ENCODE results near the gene ARHGEF12.

ARHGEF12 gene

GRCh38 chr11:120386774-120387371 lies 50.7 kb downstream of the ARHGEF12 start:
- Mint-ChIP-seq H3K9me3 (no peaks in the 10 kb centered on the region), H3K27ac (ENCODE audit: low read depth) (no peak overlapping the region), H3K4me1 (peaks cover 7% of the 10 kb centered on the region), H3K4me3 (no peak overlapping the region), H3K36me3 (ENCODE audit: insufficient read depth) (no peaks in the 10 kb centered on the region), H3K27me3 (peaks cover 61% of the 10 kb centered on the region)
- ATAC-seq (replicated peaks; ENCODE audit: extremely low read depth, poor library complexity, severe bottlenecking) (no peak), DNase-seq (ENCODE audit: low spot score in 2 of 2) (no peak)

GRCh38 chr11:120388261-120388660 lies 52.0 kb downstream of the ARHGEF12 start:
- peaks cover 6% of the 10 kb centered on the region for H3K4me1 Mint-ChIP-seq
- H3K9me3 Mint-ChIP-seq, result no peaks in the 10 kb centered on the region
- DNase-seq (ENCODE audit: low spot score in 2 of 2), result no peak
- H3K4me3 Mint-ChIP-seq, result no peak overlapping the region
- no peak overlapping the region for H3K27ac Mint-ChIP-seq (ENCODE audit: low read depth)
- peaks cover 47% of the 10 kb centered on the region for H3K27me3 Mint-ChIP-seq
- no peak for ATAC-seq (replicated peaks; ENCODE audit: extremely low read depth, poor library complexity, severe bottlenecking)
- no peaks in the 10 kb centered on the region for H3K36me3 Mint-ChIP-seq (ENCODE audit: insufficient read depth)

GRCh38 chr11:120389693-120390584 lies 53.7 kb downstream of the ARHGEF12 start:
- H3K4me3 Mint-ChIP-seq, result no peak overlapping the region
- no peaks in the 10 kb centered on the region for H3K36me3 Mint-ChIP-seq (ENCODE audit: insufficient read depth)
- DNase-seq (ENCODE audit: low spot score in 2 of 2) (no peak), ATAC-seq (replicated peaks; ENCODE audit: extremely low read depth, poor library complexity, severe bottlenecking) (no peak)
- no peak overlapping the region for H3K27ac Mint-ChIP-seq (ENCODE audit: low read depth)
- no peaks in the 10 kb centered on the region for H3K9me3 Mint-ChIP-seq
- no peaks in the 10 kb centered on the region for H3K4me1 Mint-ChIP-seq
- H3K27me3 Mint-ChIP-seq, result peaks cover 41% of the 10 kb centered on the region

GRCh38 chr11:120390585-120390922 lies 54.3 kb downstream of the ARHGEF12 start:
- H3K36me3 Mint-ChIP-seq (ENCODE audit: insufficient read depth), result no peaks in the 10 kb centered on the region
- DNase-seq (ENCODE audit: low spot score in 2 of 2) (no peak), ATAC-seq (replicated peaks; ENCODE audit: extremely low read depth, poor library complexity, severe bottlenecking) (no peak)
- H3K9me3 Mint-ChIP-seq, result no peaks in the 10 kb centered on the region
- H3K4me3 Mint-ChIP-seq, result no peak overlapping the region
- no peak overlapping the region for H3K27ac Mint-ChIP-seq (ENCODE audit: low read depth)
- H3K4me1 Mint-ChIP-seq, result no peaks in the 10 kb centered on the region
- H3K27me3 Mint-ChIP-seq, result peaks cover 42% of the 10 kb centered on the region

GRCh38 chr11:120391292-120391691 lies 55.1 kb downstream of the ARHGEF12 start:
- ATAC-seq (replicated peaks; ENCODE audit: extremely low read depth, poor library complexity, severe bottlenecking) (no peak), DNase-seq (ENCODE audit: low spot score in 2 of 2) (no peak)
- no peaks in the 10 kb centered on the region for H3K4me1 Mint-ChIP-seq
- no peak overlapping the region for H3K4me3 Mint-ChIP-seq
- no peak overlapping the region for H3K27ac Mint-ChIP-seq (ENCODE audit: low read depth)
- no peaks in the 10 kb centered on the region for H3K9me3 Mint-ChIP-seq
- H3K36me3 Mint-ChIP-seq (ENCODE audit: insufficient read depth), result no peaks in the 10 kb centered on the region
- peaks cover 40% of the 10 kb centered on the region for H3K27me3 Mint-ChIP-seq

- H3K27me3 Mint-ChIP-seq, result peaks cover 40% of the 10 kb centered on the region
- ATAC-seq (replicated peaks; ENCODE audit: extremely low read depth, poor library complexity, severe bottlenecking) (no peak), DNase-seq (ENCODE audit: low spot score in 2 of 2) (no peak)
- H3K27ac Mint-ChIP-seq (ENCODE audit: low read depth), result no peak overlapping the region
- no peaks in the 10 kb centered on the region for H3K9me3 Mint-ChIP-seq
- no peak overlapping the region for H3K4me3 Mint-ChIP-seq
- H3K36me3 Mint-ChIP-seq (ENCODE audit: insufficient read depth), result no peaks in the 10 kb centered on the region
- no peaks in the 10 kb centered on the region for H3K4me1 Mint-ChIP-seq
Measured at GRCh38 chr11:120391854-120392253, 55.6 kb downstream of the ARHGEF12 start.

GRCh38 chr11:120392314-120392713 lies 56.1 kb downstream of the ARHGEF12 start:
- no peak overlapping the region for H3K27ac Mint-ChIP-seq (ENCODE audit: low read depth)
- peaks cover 40% of the 10 kb centered on the region for H3K27me3 Mint-ChIP-seq
- H3K36me3 Mint-ChIP-seq (ENCODE audit: insufficient read depth), result no peaks in the 10 kb centered on the region
- H3K4me3 Mint-ChIP-seq, result no peak overlapping the region
- no peaks in the 10 kb centered on the region for H3K4me1 Mint-ChIP-seq
- ATAC-seq (replicated peaks; ENCODE audit: extremely low read depth, poor library complexity, severe bottlenecking) (no peak), DNase-seq (ENCODE audit: low spot score in 2 of 2) (no peak)
- no peaks in the 10 kb centered on the region for H3K9me3 Mint-ChIP-seq

GRCh38 chr11:120392793-120393192 lies 56.6 kb downstream of the ARHGEF12 start:
- Mint-ChIP-seq H3K9me3 (no peaks in the 10 kb centered on the region), H3K27ac (ENCODE audit: low read depth) (no peak overlapping the region), H3K36me3 (ENCODE audit: insufficient read depth) (no peaks in the 10 kb centered on the region), H3K27me3 (peaks cover 40% of the 10 kb centered on the region), H3K4me3 (no peak overlapping the region), H3K4me1 (no peaks in the 10 kb centered on the region)
- DNase-seq (ENCODE audit: low spot score in 2 of 2), result no peak
- ATAC-seq (replicated peaks; ENCODE audit: extremely low read depth, poor library complexity, severe bottlenecking), result no peak

- no peak for DNase-seq (ENCODE audit: low spot score in 2 of 2)
- H3K9me3 Mint-ChIP-seq, result no peaks in the 10 kb centered on the region
- no peak overlapping the region for H3K4me3 Mint-ChIP-seq
- H3K4me1 Mint-ChIP-seq, result no peaks in the 10 kb centered on the region
- peaks cover 37% of the 10 kb centered on the region for H3K27me3 Mint-ChIP-seq
- H3K36me3 Mint-ChIP-seq (ENCODE audit: insufficient read depth), result no peaks in the 10 kb centered on the region
- no peak for ATAC-seq (replicated peaks; ENCODE audit: extremely low read depth, poor library complexity, severe bottlenecking)
- H3K27ac Mint-ChIP-seq (ENCODE audit: low read depth), result no peak overlapping the region
Measured at GRCh38 chr11:120394119-120394518, 57.9 kb downstream of the ARHGEF12 start.

- H3K36me3 Mint-ChIP-seq (ENCODE audit: insufficient read depth), result no peaks in the 10 kb centered on the region
- no peaks in the 10 kb centered on the region for H3K4me1 Mint-ChIP-seq
- no peak overlapping the region for H3K4me3 Mint-ChIP-seq
- no peaks in the 10 kb centered on the region for H3K9me3 Mint-ChIP-seq
- ATAC-seq (replicated peaks; ENCODE audit: extremely low read depth, poor library complexity, severe bottlenecking), result no peak
- peaks cover 21% of the 10 kb centered on the region for H3K27me3 Mint-ChIP-seq
- H3K27ac Mint-ChIP-seq (ENCODE audit: low read depth), result no peak overlapping the region
- DNase-seq (ENCODE audit: low spot score in 2 of 2), result no peak
Measured at GRCh38 chr11:120395778-120396177, 59.6 kb downstream of the ARHGEF12 start.

- Mint-ChIP-seq H3K4me1 (no peaks in the 10 kb centered on the region), H3K27ac (ENCODE audit: low read depth) (no peak overlapping the region), H3K36me3 (ENCODE audit: insufficient read depth) (no peaks in the 10 kb centered on the region), H3K27me3 (peaks cover 21% of the 10 kb centered on the region), H3K9me3 (no peaks in the 10 kb centered on the region), H3K4me3 (no peak overlapping the region)
- DNase-seq (ENCODE audit: low spot score in 2 of 2) (no peak), ATAC-seq (replicated peaks; ENCODE audit: extremely low read depth, poor library complexity, severe bottlenecking) (no peak)
Measured at GRCh38 chr11:120398132-120398531, 61.9 kb downstream of the ARHGEF12 start.

GRCh38 chr11:120399307-120399706 lies 63.1 kb downstream of the ARHGEF12 start:
- Mint-ChIP-seq H3K4me1 (no peaks in the 10 kb centered on the region), H3K27ac (ENCODE audit: low read depth) (no peak overlapping the region), H3K4me3 (no peak overlapping the region), H3K9me3 (no peaks in the 10 kb centered on the region), H3K36me3 (ENCODE audit: insufficient read depth) (no peaks in the 10 kb centered on the region), H3K27me3 (peaks cover 16% of the 10 kb centered on the region)
- DNase-seq (ENCODE audit: low spot score in 2 of 2) (no peak), ATAC-seq (replicated peaks; ENCODE audit: extremely low read depth, poor library complexity, severe bottlenecking) (no peak)
